Fibroblast of lung (primary cell): ENCODE data around the gene TMEM8B.

ENCODE experiments used
- CTCF ChIP-seq, 2 donors: IDR thresholded peaks in 1 of 2; conservative IDR thresholded peaks in 1 of 2; 1 replicate in 1 of 2; 2 replicates in 1 of 2; pipeline ENCODE4 v1.5.1; 2011 to 2012; ENCODE audit warnings: low read length in 2 of 2, control low read depth in 1 of 2, inconsistent platforms in 1 of 2, low read depth in 1 of 2, mild to moderate bottlenecking in 1 of 2
- EZH2 ChIP-seq: IDR thresholded peaks from 2 replicates; pipeline ENCODE4 v1.5.1; 2012; ENCODE audit warnings: low read length, control low read depth, mild to moderate bottlenecking; ENCODE audit errors: missing control alignments

- TF ChIP-seq CTCF (conservative IDR thresholded peaks at IDR 0.05 in 1 of 2, IDR thresholded peaks at IDR 0.05 in 1 of 2; ENCODE audit: low read depth in 1 of 2, low read length in 2 of 2) = no peak
- TF ChIP-seq EZH2 = no peak
These were observed 25.2 kb downstream of the TMEM8B start for GRCh38 chr9:35854091-35854762.
